Mucosa of descending colon (tissue), 3 donors: ENCODE measurements around the gene CHST11. TPM values are rescaled to one million over a fixed set of nuclear protein-coding genes. Genes with fewer than 3 reads are reported as not detected.
A peak's percentile ranks its signal among the peaks of the same experiment; 100 is the strongest.

Experiments
- ATAC-seq: fragments of 200-7000 bp; cut with Tn5 transposase; one replicate; pipeline ENCODE4 v1.9.1; 2020; ENCODE audit warnings: mild to moderate bottlenecking, moderate library complexity
- DNase-seq, 3 donors: peaks; one replicate each; pipeline ENCODE4 v3.0.0-alpha.2; 2020
- H3K36me3 ChIP-seq: fragments of 200-600 bp; one replicate; pipeline ENCODE4 v1.8.0; 2021; ENCODE audit warnings: low read depth, mild to moderate bottlenecking
- H3K4me1 ChIP-seq: fragments of 200-600 bp; one replicate; pipeline ENCODE4 v1.8.0; 2021; ENCODE audit warnings: low read depth, mild to moderate bottlenecking
- H3K4me3 ChIP-seq: fragments of 200-600 bp; one replicate; pipeline ENCODE4 v1.8.0; 2021; ENCODE audit warnings: mild to moderate bottlenecking
- H3K9me3 ChIP-seq: fragments of 200-600 bp; one replicate; pipeline ENCODE4 v1.8.0; 2021; ENCODE audit warnings: mild to moderate bottlenecking
- CTCF ChIP-seq: fragments of 200-600 bp; IDR thresholded peaks from one replicate; pipeline ENCODE4 v1.8.0; 2022; ENCODE audit warnings: antibody characterized with exemption, mild to moderate bottlenecking
- intact Hi-C, 2 donors: fragments of 100-400 bp; cut with DNase I in 1 of 2; cut with micrococcal nuclease in 1 of 2; formaldehyde crosslinking; loops; one replicate each; pipeline versions ENCODE4 v1.11.0 to v1.11.1; 2022; cut with DNase I, micrococcal nuclease
- total RNA-seq, 3 donors: library from RNA; stranded (reverse); fragmentation: NEBNext Ultra II Directional in 2 of 3; extraction: Animal tissue kit (Norgen Biotek cat#: 25700) in 2 of 3; gene quantifications; one replicate each; pipeline versions ENCODE4 v1.2.1 to v1.2.4, GENCODE V29; 2021 to 2023
- donor health status: DM: no; HTN: no; CAD: no; lungs with moderate emphysema.
- donor health status: DM: no; HTN: no; CAD: no.
- donor health status: DM: no; HTN: yes; CAD: no.

CHST11 gene
- total RNA-seq, 3 donors from 2014 or later, result 3.3 to 15.2 (median 6.6) TPM

- H3K4me3 ChIP-seq, result no peak overlapping the region
- DNase-seq, result no peak
- H3K36me3 ChIP-seq, result no peaks in the 10 kb centered on the region
- no peaks in the 10 kb centered on the region for H3K4me1 ChIP-seq
- no peaks in the 10 kb centered on the region for H3K9me3 ChIP-seq
- no peak for TF ChIP-seq CTCF
- ATAC-seq, result peak; percentile 50
- intact Hi-C loops, result no loop called here
Measured at GRCh38 chr12:104643093-104643818, 186.5 kb downstream of the CHST11 start.

GRCh38 chr12:104643819-104644669 lies 187.3 kb downstream of the CHST11 start:
- peak; percentile 50 for ATAC-seq
- no peak for TF ChIP-seq CTCF
- H3K4me3 ChIP-seq, result no peak overlapping the region

GRCh38 chr12:104648756-104649155 lies 192.0 kb downstream of the CHST11 start:
- ATAC-seq (no peak), DNase-seq (no peak)
- intact Hi-C loops, result no loop called here
- H3K4me3 ChIP-seq, result no peak overlapping the region
- no peaks in the 10 kb centered on the region for H3K9me3 ChIP-seq
- H3K4me1 ChIP-seq, result no peaks in the 10 kb centered on the region
- H3K36me3 ChIP-seq, result no peaks in the 10 kb centered on the region
- no peak for TF ChIP-seq CTCF

More at GRCh38 chr12:104643819-104644669, 187.3 kb downstream of the CHST11 start:
- H3K4me1 ChIP-seq, result no peaks in the 10 kb centered on the region
- intact Hi-C loops, result no loop called here
- H3K9me3 ChIP-seq, result no peaks in the 10 kb centered on the region
- H3K36me3 ChIP-seq, result no peaks in the 10 kb centered on the region
- peak; percentile 30 to 64 (median 47) for DNase-seq

GRCh38 chr12:104649217-104649824 lies 192.6 kb downstream of the CHST11 start:
- DNase-seq (no peak), ATAC-seq (no peak)
- TF ChIP-seq CTCF, result no peak
- Histone ChIP-seq H3K4me1 (no peaks in the 10 kb centered on the region), H3K4me3 (no peak overlapping the region), H3K36me3 (no peaks in the 10 kb centered on the region), H3K9me3 (no peaks in the 10 kb centered on the region)
- intact Hi-C loops, result no loop called here

- DNase-seq, result no peak
- Histone ChIP-seq H3K4me3 (no peak overlapping the region), H3K36me3 (no peaks in the 10 kb centered on the region), H3K4me1 (no peaks in the 10 kb centered on the region), H3K9me3 (no peaks in the 10 kb centered on the region)
- no peak for TF ChIP-seq CTCF
- ATAC-seq, result peak; percentile 15
- intact Hi-C loops, result no loop called here
Measured at GRCh38 chr12:104649921-104650320, 193.2 kb downstream of the CHST11 start.
